Thyroid gland (tissue), 4 donors: Measurements from ENCODE around the gene TSKU. TPM values are rescaled to one million over a fixed set of nuclear protein-coding genes. Genes with fewer than 3 reads are reported as not detected.

Source experiments
- DNase-seq, 2 donors: peaks; one replicate each; pipeline ENCODE4 v3.0.0-alpha.2; 2019
- H3K27ac ChIP-seq, 3 donors: fragments of 200-600 bp; sonication (generic); 1 replicate in 2 of 3; 2 replicates in 1 of 3; pipeline ENCODE4 v1.5.1; 2016 to 2019; ENCODE audit warnings: mild to moderate bottlenecking in 1 of 3, moderate library complexity in 1 of 3
- H3K27me3 ChIP-seq: fragments of 200-600 bp; sonication (generic); one replicate; pipeline ENCODE4 v1.5.1; 2019
- H3K36me3 ChIP-seq, 2 donors: fragments of 200-600 bp; sonication (generic); one replicate each; pipeline ENCODE4 v1.5.1; 2016 to 2019
- H3K4me1 ChIP-seq, 2 donors: fragments of 200-600 bp; sonication (generic); one replicate each; pipeline ENCODE4 v1.5.1; 2017 to 2019
- H3K4me3 ChIP-seq, 3 donors: fragments of 200-600 bp; sonication (generic); replicated peaks in 1 of 3; 1 replicate in 2 of 3; 2 replicates in 1 of 3; pipeline ENCODE4 v1.5.1; 2016; ENCODE audit warnings: mild to moderate bottlenecking in 1 of 3
- H3K9me3 ChIP-seq: fragments of 200-600 bp; sonication (generic); one replicate; pipeline ENCODE4 v1.5.1; 2017
- POLR2A ChIP-seq, 2 donors: fragments of 450-650 bp; IDR thresholded peaks; one replicate each; pipeline ENCODE4 v1.6.1; 2017; ENCODE audit warnings: antibody characterized with exemption in 2 of 2, mild to moderate bottlenecking in 2 of 2, moderate library complexity in 1 of 2
- WGBS, 2 donors: methylation state at CpG; one replicate each; pipeline ENCODE4 v1.1.5; 2017; 5-methylcytosine and 5-hydroxymethylcytosine counted together
- intact Hi-C: fragments of 100-400 bp; cut with DNase I; formaldehyde crosslinking; loops from one replicate; pipeline ENCODE4 v1.15.1; 2023
- total RNA-seq, 4 donors: library from RNA; depleted of rRNA; stranded (reverse); fragments of >200 nt; gene quantifications; one replicate each; pipeline ENCODE4 v1.2.3, GENCODE V29; 2016
- TF ChIP-seq, protein P1 (sequence below), 6 experiments: fragments of 200-600 bp in 3 of 6; fragments of 450-650 bp in 3 of 6; sonication (generic) in 3 of 6; IDR thresholded peaks; one replicate each; pipeline ENCODE4 v1.5.1; 2016 to 2019; ENCODE audit warnings: antibody characterized with exemption in 6 of 6, mild to moderate bottlenecking in 2 of 6, inconsistent platforms in 1 of 6, moderate library complexity in 1 of 6

TSKU gene
- total RNA-seq, 4 donors from 2014 or later: 95.6 to 152 (median 99.2) TPM

DNA sequence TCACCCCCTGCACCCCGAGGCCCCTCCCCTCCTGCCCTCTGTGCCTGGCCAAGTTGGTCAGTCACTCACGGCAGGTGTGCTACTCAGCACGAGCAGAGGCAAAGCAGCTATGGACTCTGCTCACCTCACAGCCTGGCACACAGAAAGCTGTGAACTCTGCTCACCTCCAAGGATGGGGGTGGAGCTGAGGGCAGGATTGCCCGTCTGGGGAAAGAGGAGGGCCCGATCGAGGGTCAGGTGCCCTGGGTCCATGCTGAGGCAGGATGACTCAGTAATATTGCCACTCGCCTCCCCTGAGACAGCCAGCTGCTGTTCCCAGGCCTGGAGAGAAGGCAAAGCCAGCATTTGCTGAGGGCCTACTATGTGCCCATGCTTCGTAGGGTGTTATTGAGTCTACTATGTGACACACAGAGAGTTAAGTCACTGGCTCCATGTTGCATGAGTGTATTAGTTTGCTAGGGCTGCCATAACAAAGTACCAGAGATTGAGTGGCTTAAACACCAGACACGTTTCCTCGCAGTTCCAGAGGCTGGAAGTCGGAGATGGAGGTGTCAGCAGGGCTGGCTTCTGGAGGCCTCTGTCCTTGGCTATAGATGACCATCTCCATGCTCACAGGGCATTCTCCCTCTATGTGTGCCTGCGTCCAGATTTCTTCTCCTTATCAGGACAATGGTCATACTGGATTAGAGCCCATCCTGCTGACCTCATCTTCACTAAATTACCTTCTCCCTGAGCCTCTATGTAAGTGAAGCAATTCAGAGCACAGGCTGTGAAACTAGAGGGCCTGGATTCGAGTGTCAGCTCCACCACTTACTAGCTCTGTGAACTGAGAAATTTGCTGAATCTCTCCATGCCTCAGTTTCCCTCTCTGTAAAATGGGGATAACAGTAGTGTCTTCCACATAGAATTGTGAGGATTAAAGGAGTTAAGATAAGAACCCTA is 13.2 kb upstream of the TSKU start:
- Histone ChIP-seq H3K4me3 (no peak overlapping the region), H3K9me3 (no peaks in the 10 kb centered on the region), H3K27me3 (no peaks in the 10 kb centered on the region), H3K36me3 (no peaks in the 10 kb centered on the region), H3K27ac (peak overlapping the region; percentile 95 to 97 (median 96)), H3K4me1 (peaks cover 73 to 82% of the 10 kb centered on the region in 2 donors)
- intact Hi-C loops: no loop called here
- peak in 1 of 2 donors; percentile 78 for TF ChIP-seq POLR2A (IDR thresholded peaks at IDR 0.05)
- TF ChIP-seq, protein P1, sequence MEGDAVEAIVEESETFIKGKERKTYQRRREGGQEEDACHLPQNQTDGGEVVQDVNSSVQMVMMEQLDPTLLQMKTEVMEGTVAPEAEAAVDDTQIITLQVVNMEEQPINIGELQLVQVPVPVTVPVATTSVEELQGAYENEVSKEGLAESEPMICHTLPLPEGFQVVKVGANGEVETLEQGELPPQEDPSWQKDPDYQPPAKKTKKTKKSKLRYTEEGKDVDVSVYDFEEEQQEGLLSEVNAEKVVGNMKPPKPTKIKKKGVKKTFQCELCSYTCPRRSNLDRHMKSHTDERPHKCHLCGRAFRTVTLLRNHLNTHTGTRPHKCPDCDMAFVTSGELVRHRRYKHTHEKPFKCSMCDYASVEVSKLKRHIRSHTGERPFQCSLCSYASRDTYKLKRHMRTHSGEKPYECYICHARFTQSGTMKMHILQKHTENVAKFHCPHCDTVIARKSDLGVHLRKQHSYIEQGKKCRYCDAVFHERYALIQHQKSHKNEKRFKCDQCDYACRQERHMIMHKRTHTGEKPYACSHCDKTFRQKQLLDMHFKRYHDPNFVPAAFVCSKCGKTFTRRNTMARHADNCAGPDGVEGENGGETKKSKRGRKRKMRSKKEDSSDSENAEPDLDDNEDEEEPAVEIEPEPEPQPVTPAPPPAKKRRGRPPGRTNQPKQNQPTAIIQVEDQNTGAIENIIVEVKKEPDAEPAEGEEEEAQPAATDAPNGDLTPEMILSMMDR (IDR thresholded peaks at IDR 0.05): no peak
- 70 to 77% methylated on average over 9 to 11 of the region's 13 CpGs for WGBS, 2 donors
- peak; percentile 88 to 92 for DNase-seq

DNA sequence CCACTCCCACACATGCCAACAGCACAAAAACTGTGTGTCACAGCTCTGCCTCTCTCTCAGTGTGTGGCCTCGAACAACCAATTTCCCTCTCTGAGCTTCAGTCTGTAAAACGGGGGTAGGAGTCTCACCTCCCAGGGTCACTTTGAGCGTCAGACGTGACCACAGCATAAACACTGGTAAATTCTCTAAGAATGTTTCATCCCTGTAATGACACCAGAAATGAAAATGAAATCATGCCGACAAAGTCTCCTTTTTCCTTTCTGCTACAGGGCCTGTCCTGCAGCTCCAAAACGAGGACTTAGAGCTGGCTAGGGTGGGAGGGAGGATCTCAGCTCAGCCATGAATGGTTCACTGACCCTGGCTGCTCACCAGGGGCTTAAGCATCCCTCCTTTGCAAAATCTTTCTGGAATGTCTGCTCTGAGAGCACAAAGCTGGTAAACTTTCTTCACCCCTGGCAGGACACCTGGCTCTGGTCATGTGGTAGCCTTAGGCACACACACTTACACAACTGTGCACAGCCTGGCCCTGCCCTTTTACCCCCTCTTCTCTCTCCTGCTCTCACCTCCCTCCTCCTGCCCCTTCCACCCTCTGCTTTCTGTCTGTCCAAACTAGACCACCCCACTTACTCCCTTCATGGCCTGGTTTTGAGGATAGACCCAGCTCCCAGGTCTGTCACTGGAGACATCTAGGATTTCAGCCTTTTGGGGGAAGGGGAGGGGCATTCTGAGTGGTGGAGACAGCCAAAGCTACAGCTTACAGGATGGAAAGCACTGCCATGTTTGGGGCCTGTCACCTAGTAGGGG is 12.3 kb upstream of the TSKU start:
- Histone ChIP-seq H3K36me3 (no peaks in the 10 kb centered on the region), H3K4me1 (peaks cover 73 to 83% of the 10 kb centered on the region in 2 donors), H3K9me3 (no peaks in the 10 kb centered on the region), H3K4me3 (no peak overlapping the region), H3K27ac (peak overlapping the region; percentile 95 to 97 (median 96)), H3K27me3 (no peaks in the 10 kb centered on the region)
- peak; percentile 94 for DNase-seq
- TF ChIP-seq, protein P1 (IDR thresholded peaks at IDR 0.05): no peak
- peak in 1 of 2 donors; percentile 64 for TF ChIP-seq POLR2A (IDR thresholded peaks at IDR 0.05)
- WGBS, 2 donors: 6% methylated on average over 6 of the region's 6 CpGs
- intact Hi-C loops: no loop called here

DNA sequence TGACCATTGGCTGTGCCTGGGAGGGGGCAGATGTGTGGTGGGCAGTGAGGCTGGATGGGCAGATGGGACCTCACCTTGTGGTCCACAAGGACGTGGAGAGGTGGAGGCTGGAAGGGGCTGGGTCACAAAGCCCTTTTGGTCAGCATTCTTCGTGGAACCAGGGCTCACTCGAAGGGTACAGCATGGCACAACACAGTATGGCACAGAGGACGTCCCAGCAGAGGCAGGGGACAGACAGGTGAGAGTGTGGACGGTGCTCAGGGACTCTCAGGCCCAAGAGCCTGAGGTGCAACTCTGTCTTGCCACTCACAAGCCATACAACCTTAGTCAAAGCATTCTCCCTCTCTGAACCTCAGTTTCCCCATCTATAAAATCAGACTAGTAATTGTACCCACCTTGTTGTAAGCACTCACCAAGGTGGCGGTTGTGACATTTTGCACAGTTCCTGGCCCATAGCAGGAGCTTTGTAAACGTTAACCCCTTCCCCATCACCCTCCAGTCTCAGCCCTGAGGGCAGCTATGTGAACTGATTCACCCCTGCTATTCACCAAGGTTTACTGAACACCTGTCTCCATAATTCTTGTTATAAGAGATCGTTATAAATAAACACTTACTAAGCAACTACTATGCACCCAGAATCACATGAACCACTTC is 11.6 kb upstream of the TSKU start:
- Histone ChIP-seq H3K9me3 (no peaks in the 10 kb centered on the region), H3K4me1 (peaks cover 73 to 83% of the 10 kb centered on the region in 2 donors), H3K4me3 (no peak overlapping the region), H3K27ac (peak overlapping the region; percentile 95 to 97 (median 96)), H3K36me3 (no peaks in the 10 kb centered on the region), H3K27me3 (no peaks in the 10 kb centered on the region)
- TF ChIP-seq, protein P1 (IDR thresholded peaks at IDR 0.05): no peak
- no peak for TF ChIP-seq POLR2A (IDR thresholded peaks at IDR 0.05)
- no peak for DNase-seq
- 77 to 82% methylated on average over 8 of the region's 8 CpGs for WGBS, 2 donors
- intact Hi-C loops: no loop called here

DNA sequence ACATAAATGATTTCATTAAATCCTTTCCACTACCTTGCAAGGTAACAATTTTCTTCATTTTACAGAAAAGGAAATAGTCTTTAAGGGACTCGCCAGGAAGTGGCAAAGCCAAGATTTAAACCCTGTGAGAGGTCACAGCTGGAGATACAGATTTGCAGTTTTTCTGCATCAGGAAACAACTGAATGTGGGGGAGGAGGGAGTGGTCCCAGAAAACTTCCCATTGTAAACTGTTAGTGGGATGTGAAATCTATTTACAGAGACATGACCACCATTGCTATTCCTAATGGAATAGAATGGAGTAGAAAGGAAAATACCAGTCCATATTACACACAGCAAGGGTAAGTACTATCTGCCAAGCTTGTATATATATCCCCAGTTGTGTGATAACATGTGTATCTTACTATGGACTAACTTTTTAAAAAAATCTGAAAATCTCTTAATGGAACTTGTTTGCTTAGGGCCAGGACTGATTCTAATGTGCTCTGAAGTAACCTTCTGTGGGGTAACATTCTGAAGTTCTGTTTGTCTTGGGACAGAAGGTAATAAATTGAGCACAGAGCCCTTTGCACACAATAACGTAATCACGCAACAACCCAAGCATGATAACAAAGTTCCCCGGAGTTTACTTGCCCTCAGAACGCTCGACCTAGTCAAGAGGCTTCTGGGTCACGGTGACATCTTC is 10.9 kb upstream of the TSKU start:
- no peaks in the 10 kb centered on the region for H3K27me3 ChIP-seq
- intact Hi-C loops: no loop called here
- peak in 1 of 2 donors; percentile 45 for TF ChIP-seq POLR2A (IDR thresholded peaks at IDR 0.05)
- TF ChIP-seq, protein P1 (IDR thresholded peaks at IDR 0.05): no peak
- no peaks in the 10 kb centered on the region for H3K9me3 ChIP-seq
- peak in 1 of 2 donors; percentile 53 for DNase-seq
- H3K27ac ChIP-seq: peak overlapping the region; percentile 95 to 97 (median 96)
- no peak overlapping the region for H3K4me3 ChIP-seq
- H3K4me1 ChIP-seq: peaks cover 73 to 78% of the 10 kb centered on the region in 2 donors
- WGBS, 2 donors: 24 to 40% methylated on average over 7 of the region's 7 CpGs
- no peaks in the 10 kb centered on the region for H3K36me3 ChIP-seq
